HG03520 (cell line): ENCODE measurements around the gene TM9SF4.
"Not testable (repeated sequence)": the region's sequence is repeated elsewhere in the genome, so short reads cannot be mapped to it uniquely, and the experiment has no call there.

Source experiments
- ATAC-seq: cut with Tn5 transposase; IDR thresholded peaks from one replicate; pipeline ENCODE4 v1.9.1; 2021; ENCODE audit warnings: mild to moderate bottlenecking, moderate library complexity; ENCODE audit not compliant: unreplicated experiment

The TM9SF4 gene

DNA sequence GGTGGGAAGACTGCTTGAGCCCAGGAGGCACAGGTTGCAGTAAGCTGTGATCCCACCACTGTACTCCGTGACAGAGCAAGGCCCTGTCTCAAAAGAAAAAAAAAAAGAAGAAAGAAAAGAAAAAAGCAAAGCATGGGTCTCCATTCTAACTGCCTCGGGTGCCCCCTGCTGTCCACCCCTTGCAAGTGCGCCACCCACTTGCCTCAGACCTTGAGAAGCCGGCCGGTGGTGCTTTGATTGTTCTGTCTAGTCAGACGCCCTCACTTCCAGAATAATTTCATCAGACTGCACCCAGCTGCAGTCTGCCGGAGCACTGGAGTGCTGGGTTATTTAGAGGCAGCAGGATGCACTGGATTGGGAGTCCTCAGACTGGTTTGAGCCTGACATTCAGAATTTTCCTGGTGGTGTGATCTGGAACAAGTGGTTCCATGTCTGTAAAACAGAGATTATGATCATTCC is 17.6 kb upstream of the TM9SF4 start:
- ATAC-seq = no peak

DNA sequence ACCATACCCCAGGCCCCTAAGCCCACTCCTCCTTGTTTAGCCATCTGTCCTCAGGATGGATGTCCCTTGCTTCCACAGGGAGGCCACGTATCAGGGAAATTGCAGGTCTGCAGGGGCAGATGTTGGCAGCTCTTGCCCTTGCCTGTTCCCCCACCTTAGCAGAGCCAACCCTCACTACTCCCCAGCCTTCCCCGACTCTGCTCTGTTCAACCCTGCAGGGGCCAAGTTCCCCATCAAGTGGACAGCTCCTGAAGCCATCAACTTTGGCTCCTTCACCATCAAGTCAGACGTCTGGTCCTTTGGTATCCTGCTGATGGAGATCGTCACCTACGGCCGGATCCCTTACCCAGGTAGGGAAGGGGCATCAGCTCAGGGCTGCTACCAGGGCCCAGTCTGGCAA is 10.7 kb upstream of the TM9SF4 start:
- no peak for ATAC-seq

DNA sequence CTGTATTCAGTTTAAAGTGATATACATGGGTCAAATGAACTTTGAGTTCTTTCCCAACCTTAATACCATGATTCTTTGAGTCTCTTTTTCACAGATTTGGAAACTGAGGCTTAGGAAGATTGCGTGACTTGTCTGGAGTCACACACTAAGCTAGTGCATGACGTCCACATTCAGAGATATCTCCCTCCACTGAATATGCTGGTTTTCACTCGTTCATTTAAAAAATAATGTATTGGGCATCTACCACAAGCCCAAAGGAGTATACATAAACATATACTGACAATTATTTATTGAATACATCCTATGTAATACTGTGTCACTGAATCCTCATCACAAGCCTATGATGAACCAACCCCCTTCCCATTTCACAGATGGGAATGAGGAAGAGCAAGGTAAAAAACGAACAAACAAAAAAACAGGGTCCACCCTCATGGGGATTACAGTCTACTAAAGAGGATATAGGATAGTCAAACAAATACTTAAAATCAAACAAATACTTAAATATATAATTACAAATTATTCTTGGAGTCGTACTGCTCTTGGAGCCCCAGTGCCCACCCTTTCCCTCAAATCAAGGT is 611 bp upstream of the TM9SF4 start:
- ATAC-seq = no peak

DNA sequence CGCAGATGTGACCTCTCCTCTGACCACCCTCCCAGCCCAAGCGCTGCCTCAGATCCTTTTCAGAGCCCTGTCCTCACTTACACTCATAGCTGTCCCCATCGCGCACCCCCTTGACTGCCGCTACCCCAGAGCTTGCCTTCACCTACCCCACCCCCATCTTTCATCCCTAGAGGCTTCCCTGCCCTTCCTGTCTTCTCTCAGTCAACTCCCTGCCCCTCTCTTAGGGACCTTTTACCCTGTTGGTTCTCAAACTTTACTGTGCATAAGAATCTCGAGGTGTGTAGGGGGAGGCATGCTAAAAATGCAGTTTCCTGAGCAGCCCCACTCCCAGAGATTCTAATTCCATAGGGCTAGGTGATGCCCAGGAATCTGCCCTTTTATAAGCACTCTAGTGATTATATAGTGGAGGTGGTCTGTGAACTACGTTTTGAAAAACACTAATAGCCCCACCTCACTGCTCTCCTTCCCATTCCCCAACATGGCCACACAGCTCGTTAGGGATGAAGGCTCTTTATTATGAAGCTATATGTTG is 725 bp downstream of the TM9SF4 start:
- no peak for ATAC-seq

DNA sequence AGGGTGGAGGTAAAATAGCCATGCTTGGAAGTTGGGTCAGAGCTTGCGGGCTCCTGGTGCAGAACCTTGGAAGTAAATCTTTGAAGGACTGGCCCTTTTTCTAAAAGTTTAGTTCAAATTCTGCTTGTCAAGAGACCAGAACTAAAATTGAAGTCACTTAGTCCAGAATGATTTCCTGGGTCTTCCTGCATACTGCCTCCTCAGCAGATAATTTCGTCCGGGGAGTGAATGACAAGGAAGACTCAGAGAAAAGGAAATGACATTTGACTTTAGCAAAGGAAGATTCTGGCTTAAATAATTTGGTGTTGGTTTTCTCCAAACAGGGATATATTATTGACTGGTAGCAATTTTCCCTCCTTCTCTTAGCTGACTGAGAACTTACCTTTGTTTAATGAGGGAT is 1.2 kb downstream of the TM9SF4 start:
- no peak for ATAC-seq

DNA sequence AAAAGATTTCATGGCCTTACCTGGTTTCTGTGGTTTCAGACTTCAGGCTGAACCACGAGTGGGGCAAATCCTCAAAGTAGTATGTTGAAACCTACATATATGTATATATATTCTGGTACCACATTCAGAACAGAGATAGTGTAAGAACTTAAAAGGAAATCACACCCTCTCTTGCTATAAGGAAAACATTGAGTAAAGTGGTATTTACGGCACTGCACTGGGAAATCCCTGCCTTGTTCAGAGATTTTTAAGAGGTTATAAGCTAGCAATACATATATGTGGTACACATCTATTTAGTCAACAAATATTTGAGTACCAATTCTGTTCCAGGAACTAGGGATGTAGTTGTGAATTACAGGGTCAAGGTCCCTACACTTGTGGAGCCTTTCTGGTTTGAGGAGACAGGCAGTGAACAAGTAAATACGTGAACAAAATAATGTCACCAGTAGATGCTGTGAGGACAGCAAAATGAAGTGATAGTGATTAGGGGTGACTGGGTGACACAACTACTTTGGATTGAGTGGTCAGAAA is 1.7 kb downstream of the TM9SF4 start:
- ATAC-seq = no peak

DNA sequence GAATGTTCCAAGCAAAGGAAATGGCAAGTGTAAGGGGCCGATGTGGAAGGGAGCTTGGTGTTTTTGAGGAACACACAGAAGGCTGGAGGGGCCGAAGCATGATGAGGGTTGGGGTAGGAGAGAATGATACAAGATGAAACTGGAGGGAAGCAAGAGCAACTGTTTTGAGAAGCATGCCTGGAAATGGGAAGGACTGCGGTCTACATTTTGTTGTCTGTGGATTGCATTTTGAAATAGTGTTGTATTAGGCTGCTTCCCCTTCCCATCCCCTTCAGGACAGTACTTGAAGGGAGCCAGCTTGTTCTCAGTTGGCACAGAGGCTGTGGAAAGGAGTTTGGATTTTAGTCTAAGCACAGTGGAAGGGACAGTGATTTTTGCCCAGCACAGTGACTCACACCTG is 2.2 kb downstream of the TM9SF4 start:
- ATAC-seq = no peak

DNA sequence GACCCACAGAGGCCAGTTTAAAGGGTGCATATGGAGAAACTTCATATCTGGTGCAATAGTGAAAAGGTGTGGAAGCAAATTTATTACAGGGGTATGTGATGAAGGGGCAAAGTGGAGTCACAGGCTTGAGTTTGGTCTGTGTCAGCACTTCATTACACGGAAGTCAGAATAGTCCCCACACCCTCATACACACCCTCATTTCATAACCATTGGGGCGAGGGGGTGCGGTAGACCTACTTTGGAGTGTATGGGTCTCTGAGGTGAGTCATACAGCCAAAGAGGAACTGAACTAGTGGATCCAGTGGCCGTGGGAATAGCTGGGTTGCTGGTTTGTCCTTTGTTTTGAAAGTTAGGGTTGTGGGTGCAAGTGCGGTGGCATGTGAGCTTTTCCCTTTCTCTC is 3.3 kb downstream of the TM9SF4 start:
- ATAC-seq = no peak

DNA sequence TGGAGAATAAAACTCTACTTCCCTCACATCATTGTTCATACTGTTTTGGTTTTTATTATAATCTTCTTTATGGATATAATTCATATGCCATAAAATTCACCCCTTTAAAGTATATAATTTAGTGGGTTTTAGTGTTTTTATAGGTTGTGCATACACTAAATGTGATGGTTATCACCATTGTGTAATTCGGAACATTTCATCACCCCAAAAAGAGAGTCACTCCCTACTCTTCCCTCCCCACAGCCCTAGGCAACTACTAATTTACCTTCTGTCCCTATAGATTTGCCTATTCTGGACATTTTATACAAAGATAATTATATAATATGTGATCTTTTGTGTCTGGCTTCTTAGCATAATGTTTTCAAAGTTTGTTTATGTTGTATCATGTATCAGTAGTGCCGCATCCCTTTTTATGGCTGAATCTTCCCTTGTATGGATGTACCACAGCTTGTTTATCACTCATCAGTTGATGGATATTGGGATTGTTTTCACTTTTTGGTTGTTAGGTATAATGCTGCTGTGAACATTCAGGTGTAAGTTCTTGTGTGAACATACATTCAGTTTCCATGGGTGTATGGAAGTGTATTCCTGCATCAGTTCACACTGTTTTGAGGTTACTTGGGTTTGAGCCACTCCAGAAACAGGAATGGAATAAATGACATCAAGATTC is 4.2 kb downstream of the TM9SF4 start:
- ATAC-seq = no peak

DNA sequence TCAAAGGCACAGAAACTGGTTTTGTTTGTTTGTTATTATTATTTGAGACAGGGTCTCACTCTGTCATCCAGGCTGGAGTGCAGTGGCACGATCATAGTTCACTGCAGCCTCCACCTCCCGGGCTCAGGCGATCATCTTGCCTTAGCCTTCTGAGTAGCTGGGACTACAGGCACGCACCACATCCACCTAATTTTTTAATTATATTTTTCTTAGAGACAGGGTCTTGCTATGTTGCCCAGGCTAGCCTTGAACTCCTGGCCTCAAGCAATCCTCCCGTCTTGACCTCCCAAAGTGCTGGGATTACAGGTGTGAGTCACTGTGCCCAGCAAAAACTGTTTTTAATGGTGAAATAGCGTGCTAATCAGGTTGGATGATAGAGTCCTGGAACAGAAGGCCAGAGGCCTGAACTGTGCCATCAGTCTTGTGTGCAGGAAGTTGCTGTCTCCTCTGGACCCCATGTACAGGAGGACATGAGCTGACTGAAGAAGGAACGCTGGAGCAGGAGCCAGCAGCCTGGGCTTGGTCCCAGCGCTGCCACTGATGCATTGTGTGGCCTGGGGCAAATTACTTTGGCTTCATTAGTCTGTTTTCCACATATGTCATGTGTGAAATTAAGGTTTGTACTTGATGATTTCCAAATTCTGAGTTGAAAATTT is 4.9 kb downstream of the TM9SF4 start:
- no peak for ATAC-seq

DNA sequence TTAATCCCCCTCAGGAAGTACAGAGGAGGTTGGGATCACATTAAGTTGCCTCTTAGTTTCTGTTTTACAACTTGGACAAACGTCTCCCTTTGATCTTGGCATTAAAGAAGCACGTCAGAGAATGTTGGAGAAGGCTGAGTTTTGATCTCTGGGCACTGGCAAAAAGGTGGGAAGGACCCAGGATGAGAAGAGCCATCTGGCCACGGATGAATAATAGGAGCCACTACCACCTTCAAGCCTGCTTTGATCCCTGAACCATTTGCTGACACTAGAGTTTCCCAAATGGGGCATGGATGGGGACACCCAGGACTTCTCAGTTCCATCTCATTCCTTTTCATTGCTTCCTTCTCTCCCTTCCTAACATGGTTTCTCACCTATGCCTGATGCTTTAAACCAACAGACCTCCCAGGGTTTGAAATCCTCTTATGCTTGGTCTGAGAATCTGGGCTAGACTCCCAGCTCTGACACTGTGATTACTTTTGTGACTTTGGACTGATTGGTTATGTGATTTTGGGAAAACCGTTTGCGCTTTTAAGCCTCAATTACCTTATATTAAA is 5.8 kb downstream of the TM9SF4 start:
- ATAC-seq = no peak

DNA sequence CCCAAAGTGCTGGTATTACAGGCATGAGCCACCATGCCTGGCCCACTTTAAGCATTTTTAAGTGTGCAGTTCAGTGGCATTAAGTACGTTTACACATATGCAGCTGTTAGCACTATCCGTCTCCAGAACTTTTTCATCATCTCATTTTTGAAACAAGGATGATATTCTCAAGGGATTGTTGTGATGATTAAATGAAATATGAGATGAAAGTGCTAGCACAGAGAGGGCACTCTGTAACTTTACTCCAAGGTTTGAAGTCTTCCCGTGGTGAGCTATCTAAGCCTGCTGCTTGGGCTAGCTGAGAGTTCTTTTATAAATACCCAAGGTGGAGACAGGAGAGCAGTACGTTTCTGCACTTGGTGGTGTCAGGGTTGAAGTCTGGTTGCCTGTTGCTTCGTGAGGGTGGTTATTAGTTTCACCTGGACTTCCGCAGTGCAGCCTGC is 6.6 kb downstream of the TM9SF4 start:
- ATAC-seq = no peak

DNA sequence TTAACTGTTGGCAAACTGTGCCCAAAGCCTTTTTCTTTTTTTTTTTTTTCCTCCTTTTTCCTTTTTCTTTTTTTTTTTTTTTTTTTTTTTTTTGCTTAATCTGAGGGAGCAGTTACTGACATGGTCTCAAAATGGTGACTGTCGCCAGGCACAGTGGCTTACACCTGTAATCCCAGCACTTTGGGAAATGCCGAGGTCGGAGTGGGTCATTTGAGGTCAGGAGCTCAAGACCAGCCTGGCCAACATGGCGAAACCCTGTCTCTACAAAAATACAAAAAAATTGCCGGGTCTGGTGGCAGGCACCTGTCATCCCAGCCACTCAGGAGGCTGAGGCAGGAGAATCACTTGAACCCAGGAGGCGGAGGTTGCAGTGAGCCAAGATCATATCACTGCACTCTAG is 7.3 kb downstream of the TM9SF4 start:
- ATAC-seq = not testable (repeated sequence)

DNA sequence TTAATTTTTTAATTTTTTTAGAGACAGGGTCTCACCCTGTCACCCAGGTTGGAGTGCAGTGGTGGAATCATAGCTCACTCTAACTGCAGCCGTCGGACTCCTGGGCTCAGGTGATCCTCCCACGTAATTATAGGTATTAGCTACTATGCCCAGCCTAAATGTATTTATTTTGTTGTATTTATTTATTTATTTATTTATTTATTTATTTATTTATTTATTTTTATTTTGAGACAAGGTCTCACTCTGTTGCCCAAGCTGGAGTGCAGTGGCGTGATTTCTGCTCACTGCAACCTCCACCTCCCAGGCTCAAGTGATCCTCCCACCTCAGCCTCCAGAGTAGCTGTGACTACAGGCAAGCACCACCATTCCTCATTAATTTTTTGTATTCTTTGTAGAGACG is 8.9 kb downstream of the TM9SF4 start:
- not testable (repeated sequence) for ATAC-seq

DNA sequence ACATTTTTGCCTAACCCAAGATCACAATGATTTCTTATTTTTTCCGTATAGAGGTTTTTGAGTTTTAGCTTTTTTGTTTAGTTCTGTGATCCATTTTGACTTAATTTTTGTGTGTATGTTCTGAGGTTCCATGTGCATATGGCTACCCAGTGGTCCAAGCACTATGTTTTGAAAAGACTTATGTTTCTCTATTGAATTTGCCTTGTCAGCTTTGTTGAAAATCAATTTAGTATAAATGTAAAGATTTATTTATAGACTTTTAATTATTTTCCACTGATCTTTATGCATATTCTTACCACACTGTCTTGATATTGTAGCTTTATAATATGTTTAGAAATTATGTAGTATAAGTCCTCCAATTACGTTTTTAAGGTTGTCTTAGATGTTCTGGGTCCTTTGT is 10.2 kb downstream of the TM9SF4 start:
- ATAC-seq = no peak

DNA sequence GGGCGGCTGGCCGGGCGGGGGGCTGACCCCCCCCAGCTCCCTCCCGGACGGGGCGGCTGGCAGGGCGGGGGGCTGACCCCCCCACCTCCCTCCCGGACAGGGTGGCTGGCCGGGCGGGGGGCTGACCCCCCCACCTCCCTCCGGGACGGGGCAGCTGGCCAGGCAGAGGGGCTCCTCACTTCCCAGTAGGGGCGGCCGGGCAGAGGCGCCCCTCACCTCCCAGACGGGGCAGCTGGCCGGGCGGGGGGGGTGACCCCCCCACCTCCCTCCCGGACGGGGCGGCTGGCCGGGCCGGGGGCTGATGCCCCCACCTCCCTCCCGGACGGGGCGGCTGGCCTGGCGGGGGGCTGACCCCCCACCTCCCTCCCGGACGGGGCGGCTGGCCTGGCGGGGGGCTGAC is 12.4 kb downstream of the TM9SF4 start:
- not testable (repeated sequence) for ATAC-seq

DNA sequence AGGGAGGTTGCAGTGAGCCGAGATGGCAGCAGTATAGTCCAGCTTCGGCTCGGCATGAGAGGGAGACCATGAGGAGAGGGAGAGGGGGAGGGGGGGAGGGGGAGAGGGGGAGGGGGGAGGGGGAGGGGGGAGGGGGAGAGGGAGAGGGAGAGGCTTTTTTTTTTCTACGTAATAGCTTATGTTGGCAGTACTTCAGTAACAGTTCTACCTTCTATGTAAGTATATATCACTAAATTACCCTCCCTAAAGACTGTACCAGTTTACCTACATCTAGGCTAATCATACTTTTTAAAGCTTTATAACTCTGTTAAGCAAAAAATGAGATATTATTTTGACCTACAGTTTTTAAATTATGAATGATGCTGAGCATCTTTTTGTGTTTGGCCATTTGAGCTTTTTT is 13.6 kb downstream of the TM9SF4 start:
- no peak for ATAC-seq

DNA sequence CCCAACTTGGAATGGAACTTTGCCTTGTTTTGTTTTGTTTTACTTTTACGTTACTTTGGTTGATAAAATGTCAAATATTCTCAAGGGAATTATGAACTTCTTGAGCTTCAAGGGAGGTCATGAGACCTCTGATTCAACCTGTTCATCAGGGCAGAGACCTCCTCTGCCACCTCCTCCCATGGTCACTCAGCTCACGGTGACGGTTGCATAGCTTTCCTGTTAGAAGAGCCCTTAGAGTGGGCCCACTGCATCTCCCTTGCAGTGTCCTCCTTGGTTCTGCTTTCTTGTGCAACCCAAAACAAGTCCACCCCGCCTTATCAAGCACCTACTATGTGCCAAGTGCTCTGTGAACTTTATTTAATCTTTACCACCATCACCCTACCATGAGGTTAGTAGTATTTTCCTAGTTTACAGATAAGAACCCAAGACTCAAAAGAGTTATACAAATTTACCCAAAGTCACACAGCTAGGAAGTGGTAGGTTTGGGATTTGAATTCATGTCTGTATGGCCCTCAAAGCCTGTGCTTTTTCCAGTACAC is 15.5 kb downstream of the TM9SF4 start:
- ATAC-seq = no peak

DNA sequence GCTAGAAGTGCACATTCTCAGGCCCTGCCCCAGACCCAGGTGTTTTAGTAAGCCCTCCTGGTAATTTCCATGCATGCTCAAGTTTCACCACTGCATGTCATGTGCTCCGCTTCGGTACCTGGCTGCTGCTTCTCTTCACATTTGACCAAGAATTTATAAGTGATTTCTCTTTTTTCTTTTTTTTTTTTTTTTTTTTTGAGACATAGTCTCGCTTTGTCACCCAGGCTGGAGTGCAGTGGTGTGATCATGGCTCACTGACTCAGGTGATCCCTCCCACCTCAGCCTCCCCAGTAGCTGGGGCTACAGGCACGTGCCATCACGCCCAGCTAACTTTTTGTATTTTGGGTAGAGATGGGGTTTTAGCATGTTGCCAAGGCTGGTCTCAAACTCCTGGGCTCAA is 16.0 kb downstream of the TM9SF4 start:
- ATAC-seq = no peak

DNA sequence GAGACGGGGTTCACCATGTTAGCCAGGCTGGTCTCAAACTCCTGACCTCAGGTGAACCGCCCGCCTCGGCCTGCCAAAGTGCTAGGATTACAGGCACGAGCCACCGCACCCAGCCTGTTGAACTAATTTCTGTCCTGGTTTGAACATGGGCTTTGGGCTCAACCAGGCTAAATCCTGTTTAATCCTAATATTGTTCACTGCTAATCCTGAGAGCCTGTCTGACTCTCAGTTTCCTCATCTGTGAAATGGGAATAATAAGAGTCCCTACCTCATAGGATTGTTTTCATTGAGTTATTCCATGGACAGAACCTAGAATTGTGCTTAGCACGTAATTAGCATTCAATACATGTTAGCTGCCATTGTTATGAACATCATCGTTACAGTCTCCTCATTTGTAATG is 17.4 kb downstream of the TM9SF4 start:
- ATAC-seq = no peak

DNA sequence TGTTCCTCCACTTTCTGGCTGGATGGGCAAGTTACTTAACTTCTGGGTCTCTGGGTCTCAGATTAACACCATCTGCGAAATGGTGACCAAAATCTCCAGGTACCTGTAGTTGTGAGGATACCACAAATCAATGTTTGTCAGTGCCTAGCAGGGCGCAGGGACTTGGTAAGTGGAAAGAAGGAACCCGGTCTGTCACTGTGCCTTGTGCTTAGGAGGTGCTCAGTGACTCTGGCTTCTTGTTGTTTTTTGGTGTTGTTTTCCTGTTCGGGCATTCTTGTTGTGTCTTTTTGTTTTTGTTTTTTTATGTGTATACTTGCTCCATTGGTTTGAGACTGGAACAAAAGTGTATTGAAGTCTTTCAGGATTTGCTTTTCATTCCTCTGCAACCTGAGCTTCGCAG is 17.8 kb downstream of the TM9SF4 start:
- no peak for ATAC-seq
